AG09309 (cell line): Measurements from ENCODE around the gene TRIM69.
A peak's percentile ranks its signal among the peaks of the same experiment; 100 is the strongest.

ENCODE experiments used
- DNase-seq: peaks from one replicate; pipeline ENCODE4 v3.0.0-alpha.2; 2010; ENCODE audit warnings: low read depth
- H3K4me3 ChIP-seq: 2 replicates; pipeline ENCODE4 v1.5.1; 2011; ENCODE audit warnings: mild to moderate bottlenecking, low read depth, low read length, moderate library complexity; ENCODE audit not compliant: control insufficient read depth
- TF ChIP-seq, protein P1 (sequence below): IDR thresholded peaks from 2 replicates; pipeline ENCODE4 v1.5.1; 2011; ENCODE audit warnings: mild to moderate bottlenecking, low read depth, low read length, inconsistent platforms; ENCODE audit not compliant: insufficient read depth, control insufficient read depth; ENCODE audit errors: missing control alignments

Gene TRIM69

DNA sequence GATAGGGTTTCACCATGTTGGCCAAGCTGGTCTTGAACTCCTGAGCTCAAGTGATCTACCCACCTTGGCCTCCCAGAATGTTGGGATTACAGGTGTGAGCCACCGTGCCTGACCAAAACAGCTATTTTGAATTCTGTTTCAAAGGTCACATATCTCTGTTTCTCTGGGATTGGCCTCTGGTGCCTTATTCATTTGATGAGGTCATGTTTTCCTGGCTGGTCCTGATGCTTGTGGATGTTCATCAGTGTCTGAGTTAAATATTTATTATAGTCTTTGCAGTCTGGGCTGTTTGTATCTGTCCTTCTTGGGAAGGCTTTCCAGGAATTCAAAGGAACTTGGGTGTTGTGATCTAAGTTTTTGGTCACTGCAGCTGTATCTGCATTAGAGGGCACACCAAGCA lies 30.3 kb upstream of the TRIM69 start:
- no peak for DNase-seq
- H3K4me3 ChIP-seq: no peak overlapping the region
- TF ChIP-seq, protein P1, sequence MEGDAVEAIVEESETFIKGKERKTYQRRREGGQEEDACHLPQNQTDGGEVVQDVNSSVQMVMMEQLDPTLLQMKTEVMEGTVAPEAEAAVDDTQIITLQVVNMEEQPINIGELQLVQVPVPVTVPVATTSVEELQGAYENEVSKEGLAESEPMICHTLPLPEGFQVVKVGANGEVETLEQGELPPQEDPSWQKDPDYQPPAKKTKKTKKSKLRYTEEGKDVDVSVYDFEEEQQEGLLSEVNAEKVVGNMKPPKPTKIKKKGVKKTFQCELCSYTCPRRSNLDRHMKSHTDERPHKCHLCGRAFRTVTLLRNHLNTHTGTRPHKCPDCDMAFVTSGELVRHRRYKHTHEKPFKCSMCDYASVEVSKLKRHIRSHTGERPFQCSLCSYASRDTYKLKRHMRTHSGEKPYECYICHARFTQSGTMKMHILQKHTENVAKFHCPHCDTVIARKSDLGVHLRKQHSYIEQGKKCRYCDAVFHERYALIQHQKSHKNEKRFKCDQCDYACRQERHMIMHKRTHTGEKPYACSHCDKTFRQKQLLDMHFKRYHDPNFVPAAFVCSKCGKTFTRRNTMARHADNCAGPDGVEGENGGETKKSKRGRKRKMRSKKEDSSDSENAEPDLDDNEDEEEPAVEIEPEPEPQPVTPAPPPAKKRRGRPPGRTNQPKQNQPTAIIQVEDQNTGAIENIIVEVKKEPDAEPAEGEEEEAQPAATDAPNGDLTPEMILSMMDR: no peak

- no peak overlapping the region for H3K4me3 ChIP-seq
- no peak for DNase-seq
- TF ChIP-seq, protein P1: no peak
Measured at GRCh38 chr15:44706401-44706800, 29.9 kb upstream of the TRIM69 start.

DNA sequence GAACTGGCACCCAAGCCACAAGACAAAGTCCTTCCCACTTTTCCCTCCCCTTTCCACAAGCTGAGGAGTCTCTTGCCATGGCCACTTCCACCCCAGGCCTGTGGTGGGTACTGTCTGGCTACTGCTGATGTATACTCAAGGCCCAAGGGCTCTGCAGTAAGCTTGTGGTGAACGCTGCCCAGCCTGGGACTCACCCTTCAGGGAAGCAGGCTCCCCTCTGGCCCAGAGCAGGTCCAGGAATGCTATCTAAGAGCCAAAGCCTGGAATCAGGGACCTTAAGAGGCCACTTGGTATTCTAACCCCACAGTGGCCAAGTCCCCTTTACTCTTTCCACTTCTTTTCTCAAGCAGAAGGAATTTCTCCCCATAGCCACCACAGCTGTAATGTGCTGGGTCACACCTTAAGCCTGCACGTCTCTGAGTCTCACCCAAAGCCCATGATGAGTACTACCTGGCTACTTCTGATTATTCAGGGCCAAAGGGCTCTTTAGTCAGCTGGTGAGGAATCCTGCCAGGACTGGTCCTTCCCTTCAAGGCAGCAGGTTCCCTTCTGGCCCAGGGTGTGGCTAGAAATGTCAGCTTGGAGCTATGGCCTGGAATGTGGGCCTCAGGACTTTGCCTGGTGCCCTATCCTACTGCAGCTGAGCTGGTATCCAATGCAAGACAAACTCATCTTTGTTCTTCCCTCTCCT lies 29.2 kb upstream of the TRIM69 start:
- DNase-seq: no peak
- H3K4me3 ChIP-seq: no peak overlapping the region
- TF ChIP-seq, protein P1: no peak

- DNase-seq: no peak
- H3K4me3 ChIP-seq: peak overlapping the region; percentile 81
- TF ChIP-seq, protein P1: peak; percentile 43
Measured at GRCh38 chr15:44710236-44711095, 25.9 kb upstream of the TRIM69 start.

- H3K4me3 ChIP-seq: peak within 1 kb of the TSS; percentile 81
- peak; percentile 86 for DNase-seq
- TF ChIP-seq, protein P1: no peak
Measured at GRCh38 chr15:44711096-44711742, 25.1 kb upstream of the TRIM69 start, which contains the start of the genes B2M and PATL2. B2M (plus strand) TSS chr15:44711517; CDS start chr15:44711547, 30 bp downstream. PATL2 (minus strand) TSS chr15:44711323; CDS start chr15:44676490, 34,833 bp downstream.

GRCh38 chr15:44711743-44712345 lies 24.5 kb upstream of the TRIM69 start:
- no peak for DNase-seq
- peak overlapping the region; percentile 81 for H3K4me3 ChIP-seq

More at GRCh38 chr15:44711743-44712345, 24.5 kb upstream of the TRIM69 start:
- TF ChIP-seq, protein P1: no peak
